Measurements from ENCODE around the gene IL20RA.

- TF ChIP-seq REST (IDR thresholded peaks at IDR 0.05; ENCODE audit: unreplicated experiment) (no peak), CREB1 (CRISPR knock-in tag; IDR thresholded peaks at IDR 0.05; ENCODE audit: low read depth) (no peak), CTCF (conservative IDR thresholded peaks at IDR 0.05; ENCODE audit: low read depth in 2 of 2) (peak; percentile 75 to 89)
Observed at GRCh38 chr6:136967876-136968752, 76.7 kb downstream of the IL20RA start.
